Activated CD4-positive, alpha-beta T cell treated with anti-CD3 and anti-CD28 coated beads for 36 hours (primary cell): ENCODE measurements around the gene UBALD1. TPM values are rescaled to one million over a fixed set of nuclear protein-coding genes. Genes with fewer than 3 reads are reported as not detected.

ENCODE experiments used
- ATAC-seq: fragments of 200-7000 bp; cut with Tn5 transposase; one replicate; pipeline ENCODE4 v1.10.0; 2021; ENCODE audit warnings: mild to moderate bottlenecking, moderate library complexity
- CTCF ChIA-PET: fragments of 350-600 bp; sonication (Branson Sonifier 250); formaldehyde crosslinking; loops from one replicate; lab custom pipeline; 2021; ENCODE audit warnings: antibody characterized with exemption; lab: Charles Lee
- POLR2A ChIA-PET: fragments of 350-600 bp; sonication (Branson Sonifier 250); formaldehyde crosslinking; loops from one replicate; lab custom pipeline; 2021; ENCODE audit warnings: antibody characterized with exemption, inconsistent platforms; lab: Charles Lee
- DNase-seq: peaks from one replicate; pipeline ENCODE4 v3.0.0-alpha.2; 2020
- H3K27ac Mint-ChIP-seq: one replicate; pipeline ENCODE4 v1.8.0; 2021; ENCODE audit warnings: mixed read lengths
- H3K27me3 Mint-ChIP-seq: one replicate; pipeline ENCODE4 v1.8.0; 2021; ENCODE audit warnings: mixed read lengths
- H3K36me3 Mint-ChIP-seq: one replicate; pipeline ENCODE4 v1.8.0; 2021; ENCODE audit warnings: low read depth, mixed read lengths
- H3K4me1 Mint-ChIP-seq: one replicate; pipeline ENCODE4 v1.8.0; 2021; ENCODE audit warnings: mixed read lengths
- H3K4me3 Mint-ChIP-seq: one replicate; pipeline ENCODE4 v1.8.0; 2021; ENCODE audit warnings: mild to moderate bottlenecking, moderate library complexity, mixed read lengths
- H3K9me3 Mint-ChIP-seq: one replicate; pipeline ENCODE4 v1.8.0; 2021; ENCODE audit warnings: low read depth, mixed read lengths
- intact Hi-C, 2 experiments: fragments of 100-400 bp; cut with DNase I in 1 of 2; cut with micrococcal nuclease in 1 of 2; formaldehyde crosslinking; loops; one replicate each; pipeline versions ENCODE4 v1.14.2 to v1.15.1; 2022 to 2024; cut with DNase I, micrococcal nuclease
- total RNA-seq, 2 experiments: library from RNA; stranded (reverse); gene quantifications; one replicate each; pipeline ENCODE4 v1.2.3, GENCODE V29; 2021

The UBALD1 gene
- total RNA-seq = 10 to 100 TPM in 1 of 2 experiments, 1 to 10 TPM in 1; 9.7 to 10.2 TPM

- intact Hi-C loops = loop anchor here in 1 of 2 experiments (2.0 kb wide), 1 partner anchor 190 kb away; the partner anchor contains the start of gene DNAJA3
- peak; percentile 65 for ATAC-seq
- H3K27ac Mint-ChIP-seq = peak within 1 kb of the TSS; percentile 90
- no peaks in the 10 kb centered on the region for H3K27me3 Mint-ChIP-seq
- ChIA-PET POLR2A (interaction anchor here (0.6 to 0.7 kb wide), 2 partner anchors 154 to 190 kb away, joined by 3 read pairs; no protein-coding TSS in a partner anchor), CTCF (interaction anchor here (0.6 to 2.3 kb wide), 6 partner anchors 9 to 1652 kb away, joined by 3 to 21 read pairs (median 3); partner anchors contain the start of gene MGRN1)
- no peaks in the 10 kb centered on the region for H3K36me3 Mint-ChIP-seq
- peaks cover 17% of the 10 kb centered on the region for H3K4me1 Mint-ChIP-seq
- DNase-seq = peak; percentile 90
- H3K4me3 Mint-ChIP-seq = peak within 1 kb of the TSS; percentile 83
- H3K9me3 Mint-ChIP-seq = no peaks in the 10 kb centered on the region
Observed at GRCh38 chr16:4614571-4615383, at the start of gene UBALD1. TSS of gene UBALD1 (minus strand) at chr16:4614888. CDS start at chr16:4614797, 91 bp downstream.

- peaks cover 68% of the 10 kb centered on the region for H3K4me1 Mint-ChIP-seq
- H3K27me3 Mint-ChIP-seq = no peaks in the 10 kb centered on the region
- ChIA-PET CTCF (interaction anchor here (0.6 kb wide), 1 partner anchor 39 kb away, joined by 4 read pairs; the partner anchor contains the start of gene MGRN1), POLR2A (interaction anchor here (0.6 kb wide), 2 partner anchors 18 to 48 kb away, joined by 3 read pairs; no protein-coding TSS in a partner anchor)
- H3K36me3 Mint-ChIP-seq = peaks cover 27% of the 10 kb centered on the region
- peak overlapping the region; percentile 92 for H3K27ac Mint-ChIP-seq
- H3K9me3 Mint-ChIP-seq = no peaks in the 10 kb centered on the region
- H3K4me3 Mint-ChIP-seq = peak overlapping the region; percentile 60
- intact Hi-C loops = loop anchor here in 1 of 2 experiments (5.0 kb wide), 1 partner anchor 37 kb away; no protein-coding TSS in a partner anchor
- DNase-seq (peak; percentile 21), ATAC-seq (no peak)
Observed at GRCh38 chr16:4663777-4664465, 49.2 kb upstream of the UBALD1 start.

DNA sequence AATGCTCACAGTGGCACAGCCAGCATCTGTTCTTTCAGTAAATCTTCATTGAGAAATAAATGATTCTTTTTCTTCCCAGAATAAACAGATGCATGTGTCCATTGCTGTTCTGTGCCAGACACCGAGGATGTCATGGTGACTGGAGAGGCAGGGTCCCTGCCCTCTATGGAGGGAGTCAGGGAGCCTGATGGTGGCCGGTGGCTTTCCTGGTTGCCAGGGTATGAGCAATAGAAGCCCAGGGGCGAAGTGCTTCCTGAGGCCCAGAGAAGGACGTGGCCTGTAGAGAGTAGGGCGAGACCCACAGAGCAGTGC, 48.7 kb upstream of the UBALD1 start:
- no peak for DNase-seq
- ChIA-PET CTCF (no interaction called here), POLR2A (interaction anchor here (0.6 kb wide), 1 partner anchor 48 kb away, joined by 3 read pairs; no protein-coding TSS in a partner anchor)
- Mint-ChIP-seq H3K27me3 (no peaks in the 10 kb centered on the region), H3K9me3 (no peaks in the 10 kb centered on the region), H3K27ac (peak overlapping the region; percentile 92), H3K4me1 (peaks cover 73% of the 10 kb centered on the region), H3K4me3 (peak overlapping the region; percentile 31), H3K36me3 (peaks cover 27% of the 10 kb centered on the region)
- no peak for ATAC-seq
- intact Hi-C loops = loop anchor here in 1 of 2 experiments (5.0 kb wide), 1 partner anchor 36 kb away; no protein-coding TSS in a partner anchor

DNA sequence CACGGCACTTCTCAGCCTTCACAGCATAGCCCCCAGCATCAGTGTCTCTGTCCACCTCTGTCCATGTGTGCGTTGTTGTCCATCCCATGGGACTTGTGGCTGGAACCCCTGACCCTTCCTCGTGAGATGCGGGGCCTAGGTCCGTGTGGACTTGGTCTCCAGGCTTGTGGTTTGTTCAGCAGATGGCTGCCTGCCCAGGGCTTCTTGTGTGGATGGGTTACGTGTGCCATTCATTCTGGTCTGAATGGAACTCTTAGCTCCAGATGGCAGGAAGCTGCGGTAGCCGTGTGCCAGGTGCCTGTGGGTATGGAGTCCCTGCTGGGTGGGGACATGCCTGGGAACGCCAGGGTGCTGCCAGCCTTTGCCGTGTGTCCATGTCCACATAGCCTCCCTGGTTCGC, 47.0 kb upstream of the UBALD1 start:
- intact Hi-C loops = loop anchor here (2.0 to 5.0 kb wide), 2 partner anchors 34 to 73 kb away; partner anchors contain the start of genes ANKS3 (in 1 of the 2) and DNAAF8 (in 1 of the 2)
- no peak for DNase-seq
- Mint-ChIP-seq H3K27ac (peak overlapping the region; percentile 78), H3K4me3 (no peak overlapping the region), H3K27me3 (no peaks in the 10 kb centered on the region), H3K36me3 (peaks cover 19% of the 10 kb centered on the region), H3K9me3 (no peaks in the 10 kb centered on the region), H3K4me1 (peaks cover 75% of the 10 kb centered on the region)
- ChIA-PET POLR2A (interaction anchor here (1.2 kb wide), 1 partner anchor 186 kb away, joined by 3 read pairs; the partner anchor contains the start of gene HMOX2), CTCF (no interaction called here)
- no peak for ATAC-seq

DNA sequence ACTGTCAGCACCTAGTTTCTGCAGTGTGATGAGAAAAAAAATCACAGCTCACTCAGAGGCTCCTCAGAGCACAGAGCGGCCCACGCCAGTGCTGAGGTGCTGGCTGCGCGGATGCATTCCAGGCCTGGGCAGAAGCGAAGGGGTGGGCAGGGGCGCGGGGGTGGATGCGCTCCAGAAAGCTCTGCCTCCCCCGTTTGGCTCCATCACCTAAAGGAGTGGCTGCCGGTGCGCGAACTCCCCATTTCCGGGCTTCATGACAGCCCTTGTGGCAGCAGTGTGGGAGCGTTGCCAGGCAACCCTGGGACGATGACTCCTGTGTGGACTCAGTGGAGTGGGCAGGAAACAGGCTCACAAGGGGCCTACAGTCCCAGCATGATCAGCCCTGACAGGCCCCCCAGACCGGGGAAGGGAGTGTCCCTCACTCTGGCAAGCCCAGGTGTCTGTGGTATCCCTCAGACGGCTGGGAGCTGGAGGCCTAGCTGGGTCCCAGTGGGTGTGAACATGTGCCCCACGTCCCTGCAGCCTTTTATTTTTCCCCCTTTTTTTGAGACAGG, 45.8 kb upstream of the UBALD1 start:
- peaks cover 70% of the 10 kb centered on the region for H3K4me1 Mint-ChIP-seq
- no peaks in the 10 kb centered on the region for H3K27me3 Mint-ChIP-seq
- H3K27ac Mint-ChIP-seq = peak overlapping the region; percentile 68
- H3K9me3 Mint-ChIP-seq = no peaks in the 10 kb centered on the region
- intact Hi-C loops = loop anchor here (1.0 to 5.0 kb wide), 4 partner anchors 33 to 74 kb away; partner anchors contain the start of genes ANKS3 (in 1 of the 2), DNAAF8 (in 1 of the 2) and MGRN1 (in 1 of the 2)
- peaks cover 23% of the 10 kb centered on the region for H3K36me3 Mint-ChIP-seq
- ChIA-PET POLR2A (interaction anchor here (1.0 to 1.2 kb wide), 2 partner anchors 35 to 185 kb away, joined by 3 read pairs; partner anchors contain the start of genes HMOX2 and MGRN1), CTCF (interaction anchor here (0.7 to 1.4 kb wide), 3 partner anchors 10 to 124 kb away, joined by 3 read pairs; no protein-coding TSS in a partner anchor)
- ATAC-seq (peak; percentile 82), DNase-seq (peak; percentile 94)
- H3K4me3 Mint-ChIP-seq = no peak overlapping the region

GRCh38 chr16:4659363-4660353, 45.0 kb upstream of the UBALD1 start:
- no peak overlapping the region for H3K4me3 Mint-ChIP-seq
- peaks cover 20% of the 10 kb centered on the region for H3K36me3 Mint-ChIP-seq
- no peak for DNase-seq

DNA sequence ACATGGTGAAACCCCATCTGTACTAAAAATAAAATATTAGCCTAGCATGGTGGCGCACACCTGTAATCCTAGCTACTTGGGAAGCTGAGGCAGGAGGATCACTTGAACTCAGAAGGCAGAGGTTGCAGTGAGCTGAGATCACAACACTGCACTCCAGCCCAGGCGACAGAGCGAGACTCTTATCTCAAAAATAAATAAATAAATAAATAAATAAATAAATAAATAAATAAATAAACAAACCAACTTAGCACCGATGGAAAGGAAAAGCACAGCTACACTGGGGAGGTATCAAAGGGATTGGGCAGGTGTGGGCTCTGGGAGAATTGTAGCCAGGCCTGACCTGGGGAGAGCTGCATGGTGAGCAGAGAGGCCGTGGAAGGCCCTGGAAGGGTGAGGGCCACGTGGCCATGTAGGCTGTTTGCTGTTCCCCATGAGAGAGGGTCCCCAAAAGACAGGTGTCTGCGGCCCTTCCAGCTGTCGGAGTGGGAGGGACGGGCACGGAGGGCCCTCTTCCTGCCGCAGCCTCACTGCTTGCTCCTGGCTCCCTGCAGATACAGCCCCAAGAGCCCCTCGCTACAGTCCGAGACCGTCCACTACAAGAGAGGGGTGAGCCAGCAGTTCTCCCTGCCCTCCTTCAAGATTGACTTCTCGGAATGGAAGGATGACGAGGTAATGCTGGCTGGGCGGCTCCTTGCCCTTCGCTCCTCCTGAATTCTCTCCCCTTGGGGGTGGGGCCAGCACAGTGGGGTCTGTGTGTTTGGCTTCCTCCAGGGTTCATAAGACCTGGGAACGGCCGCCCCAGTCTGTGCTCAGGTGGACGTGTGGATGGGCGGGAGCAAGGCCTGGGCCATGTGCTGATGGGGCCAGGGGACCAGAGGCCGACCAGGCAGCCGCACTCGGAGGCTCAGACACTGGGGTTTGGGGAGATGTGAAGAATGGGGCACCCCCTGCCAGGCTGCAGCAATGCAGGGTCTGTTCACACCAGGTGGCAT, 42.3 kb upstream of the UBALD1 start:
- intact Hi-C loops = no loop called here
- no peak for DNase-seq
- no peak for ATAC-seq
- no peaks in the 10 kb centered on the region for H3K9me3 Mint-ChIP-seq
- peaks cover 37% of the 10 kb centered on the region for H3K4me1 Mint-ChIP-seq
- no peaks in the 10 kb centered on the region for H3K27me3 Mint-ChIP-seq
- H3K4me3 Mint-ChIP-seq = no peak overlapping the region
- peaks cover 10% of the 10 kb centered on the region for H3K36me3 Mint-ChIP-seq
- no peak overlapping the region for H3K27ac Mint-ChIP-seq
- POLR2A ChIA-PET = interaction anchor here (0.6 kb wide), 1 partner anchor 36 kb away, joined by 3 read pairs; no protein-coding TSS in a partner anchor
- CTCF ChIA-PET = interaction anchor here (0.6 to 0.8 kb wide), 2 partner anchors 33 to 151 kb away, joined by 3 to 4 read pairs; no protein-coding TSS in a partner anchor

More at GRCh38 chr16:4659363-4660353, 45.0 kb upstream of the UBALD1 start:
- intact Hi-C loops = loop anchor here (1.0 to 5.0 kb wide), 4 partner anchors 32 to 75 kb away; partner anchors contain the start of genes ANKS3 (in 1 of the 2), DNAAF8 (in 1 of the 2) and MGRN1 (in 1 of the 2)
- no peaks in the 10 kb centered on the region for H3K27me3 Mint-ChIP-seq
- CTCF ChIA-PET = interaction anchor here (1.0 to 1.6 kb wide), 3 partner anchors 9 to 21 kb away, joined by 3 to 4 read pairs (median 3); no protein-coding TSS in a partner anchor
- POLR2A ChIA-PET = interaction anchor here (1.0 kb wide), 1 partner anchor 35 kb away, joined by 3 read pairs; the partner anchor contains the start of gene MGRN1
- peaks cover 62% of the 10 kb centered on the region for H3K4me1 Mint-ChIP-seq
- no peak overlapping the region for H3K27ac Mint-ChIP-seq
- ATAC-seq = no peak
- no peaks in the 10 kb centered on the region for H3K9me3 Mint-ChIP-seq

DNA sequence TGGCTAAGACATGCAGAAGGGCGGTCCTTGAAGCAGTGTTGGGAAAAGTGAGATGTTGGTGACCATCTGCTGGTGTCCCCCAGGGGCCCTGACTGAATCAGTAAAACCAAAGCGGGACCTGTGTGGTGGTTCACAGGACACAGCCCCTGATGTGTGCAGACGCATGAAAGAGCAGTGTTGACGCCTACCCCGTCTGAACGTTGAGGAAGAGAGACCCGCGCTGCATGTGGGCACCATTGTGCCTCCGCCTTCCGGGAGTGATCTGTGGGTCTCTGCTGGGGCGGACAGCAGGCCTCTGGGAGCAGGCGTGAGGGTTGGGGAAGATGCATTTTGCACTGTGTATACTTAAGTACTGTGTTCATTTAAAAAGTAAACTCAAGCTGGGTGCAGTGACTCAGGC, 41.5 kb upstream of the UBALD1 start:
- no peaks in the 10 kb centered on the region for H3K9me3 Mint-ChIP-seq
- H3K36me3 Mint-ChIP-seq = peaks cover 12% of the 10 kb centered on the region
- intact Hi-C loops = no loop called here
- no peak overlapping the region for H3K4me3 Mint-ChIP-seq
- POLR2A ChIA-PET = interaction anchor here (0.6 kb wide), 1 partner anchor 36 kb away, joined by 3 read pairs; no protein-coding TSS in a partner anchor
- ATAC-seq (no peak), DNase-seq (no peak)
- CTCF ChIA-PET = no interaction called here
- H3K27ac Mint-ChIP-seq = no peak overlapping the region
- peaks cover 30% of the 10 kb centered on the region for H3K4me1 Mint-ChIP-seq
- no peaks in the 10 kb centered on the region for H3K27me3 Mint-ChIP-seq

DNA sequence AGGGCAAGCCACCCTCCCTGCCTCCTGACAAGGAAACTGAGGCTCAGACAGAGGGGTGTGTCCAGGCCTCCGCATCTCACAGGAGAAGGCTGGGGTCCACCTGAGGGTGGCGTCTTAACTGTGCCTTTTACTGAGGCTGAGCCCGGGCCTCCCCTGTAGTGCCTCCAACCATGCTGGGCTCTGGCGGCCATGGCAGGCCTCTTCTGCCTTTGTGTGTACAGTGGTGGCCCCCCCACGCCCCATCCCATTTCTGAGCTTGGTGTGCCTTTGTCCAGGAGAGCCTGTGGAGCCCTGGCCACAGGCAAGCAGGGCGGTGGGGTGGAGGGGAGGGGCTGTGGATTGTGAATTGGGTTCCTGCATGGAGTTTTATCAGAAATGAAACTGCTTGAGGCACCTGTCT, 41.1 kb upstream of the UBALD1 start:
- CTCF ChIA-PET = no interaction called here
- peaks cover 26% of the 10 kb centered on the region for H3K4me1 Mint-ChIP-seq

More for the DNA sequence above, 41.1 kb upstream of the UBALD1 start:
- no peak overlapping the region for H3K27ac Mint-ChIP-seq
- H3K27me3 Mint-ChIP-seq = no peaks in the 10 kb centered on the region
- H3K36me3 Mint-ChIP-seq = peaks cover 15% of the 10 kb centered on the region
- ATAC-seq = no peak
- no peak overlapping the region for H3K4me3 Mint-ChIP-seq
- no peak for DNase-seq
- intact Hi-C loops = no loop called here
- POLR2A ChIA-PET = interaction anchor here (0.6 kb wide), 1 partner anchor 37 kb away, joined by 3 read pairs; no protein-coding TSS in a partner anchor
- no peaks in the 10 kb centered on the region for H3K9me3 Mint-ChIP-seq
